ENCODE data around the gene DGKG. TPM values are rescaled to one million over a fixed set of nuclear protein-coding genes. Genes with fewer than 3 reads are reported as not detected.

DGKG gene
- total and polyA plus RNA-seq, 8 donors: 4.2 to 7.6 (median 5.5) TPM

DNA sequence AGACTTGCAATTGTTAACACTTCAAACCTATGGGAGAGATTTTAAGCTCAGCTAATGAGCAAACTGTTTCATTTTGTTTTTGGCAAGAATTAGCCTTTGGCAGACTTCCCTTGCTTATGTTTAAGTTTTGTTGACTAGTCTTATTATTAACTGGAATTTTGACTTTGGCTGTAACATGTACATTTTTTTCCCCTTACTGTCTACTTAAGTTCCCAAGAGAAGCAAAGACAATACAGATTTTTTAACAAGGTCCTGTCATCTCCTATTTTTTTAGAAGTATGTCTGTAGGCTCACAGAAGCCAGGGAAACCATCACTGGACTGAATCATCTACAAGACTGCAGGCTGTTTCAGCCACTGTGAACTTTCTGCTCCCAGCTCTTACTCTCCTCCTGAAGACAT, 74.3 kb downstream of the DGKG start:
- TF ChIP-seq, protein P1, sequence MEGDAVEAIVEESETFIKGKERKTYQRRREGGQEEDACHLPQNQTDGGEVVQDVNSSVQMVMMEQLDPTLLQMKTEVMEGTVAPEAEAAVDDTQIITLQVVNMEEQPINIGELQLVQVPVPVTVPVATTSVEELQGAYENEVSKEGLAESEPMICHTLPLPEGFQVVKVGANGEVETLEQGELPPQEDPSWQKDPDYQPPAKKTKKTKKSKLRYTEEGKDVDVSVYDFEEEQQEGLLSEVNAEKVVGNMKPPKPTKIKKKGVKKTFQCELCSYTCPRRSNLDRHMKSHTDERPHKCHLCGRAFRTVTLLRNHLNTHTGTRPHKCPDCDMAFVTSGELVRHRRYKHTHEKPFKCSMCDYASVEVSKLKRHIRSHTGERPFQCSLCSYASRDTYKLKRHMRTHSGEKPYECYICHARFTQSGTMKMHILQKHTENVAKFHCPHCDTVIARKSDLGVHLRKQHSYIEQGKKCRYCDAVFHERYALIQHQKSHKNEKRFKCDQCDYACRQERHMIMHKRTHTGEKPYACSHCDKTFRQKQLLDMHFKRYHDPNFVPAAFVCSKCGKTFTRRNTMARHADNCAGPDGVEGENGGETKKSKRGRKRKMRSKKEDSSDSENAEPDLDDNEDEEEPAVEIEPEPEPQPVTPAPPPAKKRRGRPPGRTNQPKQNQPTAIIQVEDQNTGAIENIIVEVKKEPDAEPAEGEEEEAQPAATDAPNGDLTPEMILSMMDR (IDR thresholded peaks at IDR 0.05): no peak
- intact Hi-C loops (cut with DNase I): no loop called here
- DNase-seq (peak in 1 of 4 donors; percentile 11), ATAC-seq (peak; percentile 67)
- Histone ChIP-seq H3K27me3 (no peaks in the 10 kb centered on the region), H3K4me1 (no peaks in the 10 kb centered on the region), H3K36me3 (peaks cover 0 to 6% of the 10 kb centered on the region in 2 donors), H3K9me3 (no peaks in the 10 kb centered on the region), H3K27ac (no peak overlapping the region), H3K4me3 (no peak overlapping the region)

DNA sequence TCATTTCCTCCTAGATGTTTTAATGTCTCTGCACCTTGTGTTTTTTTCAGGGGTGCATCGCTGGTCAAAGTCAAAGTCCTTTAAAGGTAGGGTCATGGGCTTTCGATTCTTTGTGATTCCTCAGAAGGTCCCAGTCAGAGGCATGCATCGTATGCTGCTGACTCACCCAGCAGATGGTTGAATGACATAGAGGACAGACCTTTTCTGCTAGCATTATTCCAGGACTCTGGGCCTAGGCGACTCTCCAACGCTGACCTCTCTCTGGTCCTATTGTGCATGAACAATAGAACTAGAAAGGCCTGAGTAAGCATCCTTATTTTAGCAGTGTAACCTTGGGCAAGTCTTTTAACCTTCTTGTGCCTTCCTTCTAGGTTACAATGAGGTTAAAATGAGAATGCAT, 75.9 kb downstream of the DGKG start:
- no peak for DNase-seq
- Histone ChIP-seq H3K9me3 (no peaks in the 10 kb centered on the region), H3K4me3 (no peak overlapping the region), H3K27ac (no peak overlapping the region), H3K27me3 (no peaks in the 10 kb centered on the region), H3K4me1 (no peaks in the 10 kb centered on the region), H3K36me3 (peaks cover 0 to 6% of the 10 kb centered on the region in 2 donors)
- intact Hi-C loops (cut with DNase I): no loop called here
- TF ChIP-seq, protein P1 (IDR thresholded peaks at IDR 0.05): no peak
- no peak for ATAC-seq

DNA sequence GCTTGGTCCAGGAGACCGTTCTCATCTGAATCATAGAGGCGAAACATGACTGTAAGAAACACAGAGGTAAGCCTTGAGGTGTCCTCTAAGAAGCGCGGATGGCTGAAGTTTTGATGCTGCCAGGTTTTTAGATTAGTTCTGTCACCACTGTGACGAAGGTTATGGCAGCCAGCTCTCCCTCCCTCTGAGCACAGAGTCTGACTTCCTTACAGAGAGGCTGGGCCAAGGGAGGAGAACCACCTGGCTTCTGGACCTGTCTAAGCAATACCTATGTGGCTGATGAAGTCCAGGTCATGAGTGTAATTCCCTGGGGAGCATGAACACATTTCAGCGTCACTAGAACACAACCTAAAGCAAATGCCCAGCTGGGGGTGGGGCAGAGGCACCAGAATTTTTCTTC, 77.4 kb downstream of the DGKG start:
- H3K36me3 ChIP-seq: peaks cover 0 to 9% of the 10 kb centered on the region in 2 donors
- H3K27ac ChIP-seq: no peak overlapping the region
- no peaks in the 10 kb centered on the region for H3K9me3 ChIP-seq
- TF ChIP-seq, protein P1 (IDR thresholded peaks at IDR 0.05): no peak
- no peaks in the 10 kb centered on the region for H3K4me1 ChIP-seq
- DNase-seq (no peak), ATAC-seq (no peak)
- intact Hi-C loops (cut with DNase I): no loop called here
- H3K27me3 ChIP-seq: no peaks in the 10 kb centered on the region
- H3K4me3 ChIP-seq: no peak overlapping the region

DNA sequence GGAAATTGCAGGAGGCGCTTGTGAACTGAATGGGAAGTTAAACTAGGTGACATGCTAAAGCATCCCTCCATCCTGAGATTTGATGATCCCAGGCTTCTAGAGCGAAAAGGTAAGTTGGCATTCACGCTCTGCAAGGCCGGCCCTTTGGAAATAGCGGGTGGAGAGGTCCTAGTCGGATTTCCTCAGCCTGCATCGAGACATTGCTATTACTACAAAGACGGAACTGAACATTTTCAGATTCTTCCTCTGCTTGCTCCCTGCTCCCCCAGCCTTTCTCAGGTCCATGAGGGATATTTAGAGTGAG, 77.7 kb downstream of the DGKG start:
- DNase-seq (no peak), ATAC-seq (no peak)
- peaks cover 0 to 13% of the 10 kb centered on the region in 2 donors for H3K36me3 ChIP-seq
- no peak overlapping the region for H3K27ac ChIP-seq
- H3K9me3 ChIP-seq: no peaks in the 10 kb centered on the region
- H3K4me3 ChIP-seq: no peak overlapping the region
- intact Hi-C loops (cut with DNase I): no loop called here
- TF ChIP-seq, protein P1 (IDR thresholded peaks at IDR 0.05): no peak
- no peaks in the 10 kb centered on the region for H3K4me1 ChIP-seq
- no peaks in the 10 kb centered on the region for H3K27me3 ChIP-seq

DNA sequence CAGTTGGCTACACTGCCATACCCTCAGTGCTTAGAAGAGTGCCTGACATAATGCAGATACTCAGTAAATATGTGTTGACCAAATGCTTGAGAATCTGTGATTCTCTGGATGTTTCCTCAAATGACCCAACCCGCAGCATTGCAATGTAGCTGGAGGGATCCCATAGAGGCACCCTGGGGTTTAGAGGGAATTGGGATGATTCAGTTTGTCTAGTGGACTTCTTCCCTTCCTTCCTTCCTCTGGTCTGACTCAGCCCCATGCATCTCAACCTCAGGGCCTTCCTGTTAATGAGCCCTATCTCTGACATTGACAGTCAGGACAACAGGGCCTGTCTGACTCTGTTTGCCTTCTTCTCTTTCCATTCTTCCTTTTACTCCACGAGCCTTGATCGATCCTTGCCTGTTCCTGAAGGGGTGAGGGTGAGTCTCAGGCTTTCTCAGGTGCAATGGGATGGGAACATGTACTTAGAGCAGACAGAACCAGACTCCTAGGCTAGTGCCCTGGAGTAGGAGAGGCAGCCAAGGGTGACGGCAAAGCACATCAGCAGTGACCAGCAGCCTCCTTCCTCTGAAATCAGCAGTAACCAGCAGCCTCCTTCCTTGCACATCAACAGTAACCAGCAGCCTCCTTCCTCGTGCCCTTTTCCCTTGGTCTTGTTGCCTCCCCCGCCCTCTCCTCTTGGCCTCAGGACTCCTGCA, 78.2 kb downstream of the DGKG start:
- Histone ChIP-seq H3K4me1 (no peaks in the 10 kb centered on the region), H3K36me3 (peaks cover 0 to 18% of the 10 kb centered on the region in 2 donors), H3K27me3 (no peaks in the 10 kb centered on the region), H3K9me3 (no peaks in the 10 kb centered on the region), H3K27ac (no peak overlapping the region), H3K4me3 (no peak overlapping the region)
- DNase-seq (no peak), ATAC-seq (no peak)
- TF ChIP-seq, protein P1 (IDR thresholded peaks at IDR 0.05): no peak
- intact Hi-C loops (cut with DNase I): no loop called here

Measured in left lung (tissue), 10 donors.